Neural crest cell (in vitro differentiated cells): ENCODE results near the gene FGF2. TPM values are rescaled to one million over a fixed set of nuclear protein-coding genes. Genes with fewer than 3 reads are reported as not detected.

ENCODE experiments used
- DNase-seq: peaks from one replicate; pipeline ENCODE4 v3.0.0; 2021; ENCODE audit warnings: low read depth, mixed read lengths, low spot score
- H3K27ac Mint-ChIP-seq: one replicate; pipeline ENCODE4 v1.8.0; 2021; ENCODE audit warnings: mild to moderate bottlenecking, mixed read lengths; ENCODE audit not compliant: unreplicated experiment
- H3K27me3 Mint-ChIP-seq: 2 replicates; pipeline ENCODE4 v1.8.0; 2021; ENCODE audit warnings: low read depth, mild to moderate bottlenecking, mixed read lengths
- H3K36me3 Mint-ChIP-seq: 2 replicates; pipeline ENCODE4 v1.8.0; 2021; ENCODE audit warnings: low read depth, mild to moderate bottlenecking, mixed read lengths
- H3K4me1 Mint-ChIP-seq: 2 replicates; pipeline ENCODE4 v1.8.0; 2021; ENCODE audit warnings: mixed read lengths
- H3K4me3 Mint-ChIP-seq: one replicate; pipeline ENCODE4 v1.8.0; 2021; ENCODE audit warnings: mild to moderate bottlenecking, mixed read lengths
- H3K9me3 Mint-ChIP-seq: 2 replicates; pipeline ENCODE4 v1.8.0; 2021; ENCODE audit warnings: mixed read lengths
- total RNA-seq: library from RNA; stranded (reverse); gene quantifications from 2 replicates; pipeline ENCODE4 v1.2.1, GENCODE V29; 2021
- TF ChIP-seq, protein P1 (sequence below): fragments of 200-600 bp; sonication (generic); conservative IDR thresholded peaks from 2 replicates; pipeline ENCODE4 v1.5.0; 2021; ENCODE audit warnings: antibody characterized with exemption, mild to moderate bottlenecking

FGF2 gene
- total RNA-seq, 1 donor from 2014 or later: 14.6 TPM

DNA sequence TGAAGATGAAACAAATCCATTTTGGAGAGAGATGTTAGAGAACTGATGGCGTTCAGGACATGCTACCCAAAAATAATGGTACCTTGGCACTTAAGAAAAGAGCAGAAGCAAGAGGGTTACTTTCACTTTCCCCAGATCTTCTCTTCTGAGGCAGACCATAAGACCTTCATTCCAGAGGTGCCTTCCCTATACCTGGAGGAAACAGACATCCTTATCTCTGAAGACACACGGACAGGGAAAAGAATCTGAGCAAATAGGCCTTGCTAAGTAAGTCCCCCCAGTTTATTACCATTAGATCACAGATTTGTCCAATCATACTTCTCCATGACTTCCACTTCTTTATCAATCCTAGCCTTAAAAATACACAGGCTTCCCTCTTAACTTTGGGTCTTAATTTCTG is 2.0 kb upstream of the FGF2 start:
- TF ChIP-seq, protein P1, sequence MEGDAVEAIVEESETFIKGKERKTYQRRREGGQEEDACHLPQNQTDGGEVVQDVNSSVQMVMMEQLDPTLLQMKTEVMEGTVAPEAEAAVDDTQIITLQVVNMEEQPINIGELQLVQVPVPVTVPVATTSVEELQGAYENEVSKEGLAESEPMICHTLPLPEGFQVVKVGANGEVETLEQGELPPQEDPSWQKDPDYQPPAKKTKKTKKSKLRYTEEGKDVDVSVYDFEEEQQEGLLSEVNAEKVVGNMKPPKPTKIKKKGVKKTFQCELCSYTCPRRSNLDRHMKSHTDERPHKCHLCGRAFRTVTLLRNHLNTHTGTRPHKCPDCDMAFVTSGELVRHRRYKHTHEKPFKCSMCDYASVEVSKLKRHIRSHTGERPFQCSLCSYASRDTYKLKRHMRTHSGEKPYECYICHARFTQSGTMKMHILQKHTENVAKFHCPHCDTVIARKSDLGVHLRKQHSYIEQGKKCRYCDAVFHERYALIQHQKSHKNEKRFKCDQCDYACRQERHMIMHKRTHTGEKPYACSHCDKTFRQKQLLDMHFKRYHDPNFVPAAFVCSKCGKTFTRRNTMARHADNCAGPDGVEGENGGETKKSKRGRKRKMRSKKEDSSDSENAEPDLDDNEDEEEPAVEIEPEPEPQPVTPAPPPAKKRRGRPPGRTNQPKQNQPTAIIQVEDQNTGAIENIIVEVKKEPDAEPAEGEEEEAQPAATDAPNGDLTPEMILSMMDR: no peak
- DNase-seq: no peak
- Mint-ChIP-seq H3K4me1 (peaks cover 24% of the 10 kb centered on the region), H3K36me3 (no peaks in the 10 kb centered on the region), H3K27me3 (peaks cover 9% of the 10 kb centered on the region), H3K9me3 (no peaks in the 10 kb centered on the region), H3K4me3 (peak overlapping the region; percentile 85), H3K27ac (no peak overlapping the region)

DNA sequence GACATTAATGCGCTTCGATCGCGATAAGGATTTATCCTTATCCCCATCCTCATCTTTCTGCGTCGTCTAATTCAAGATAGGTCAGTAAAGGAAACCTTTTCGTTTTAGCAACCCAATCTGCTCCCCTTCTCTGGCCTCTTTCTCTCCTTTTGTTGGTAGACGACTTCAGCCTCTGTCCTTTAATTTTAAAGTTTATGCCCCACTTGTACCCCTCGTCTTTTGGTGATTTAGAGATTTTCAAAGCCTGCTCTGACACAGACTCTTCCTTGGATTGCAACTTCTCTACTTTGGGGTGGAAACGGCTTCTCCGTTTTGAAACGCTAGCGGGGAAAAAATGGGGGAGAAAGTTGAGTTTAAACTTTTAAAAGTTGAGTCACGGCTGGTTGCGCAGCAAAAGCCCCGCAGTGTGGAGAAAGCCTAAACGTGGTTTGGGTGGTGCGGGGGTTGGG is 528 bp upstream of the FGF2 start:
- Mint-ChIP-seq H3K27ac (peak overlapping the region; percentile 65), H3K27me3 (peaks cover 9% of the 10 kb centered on the region), H3K9me3 (no peaks in the 10 kb centered on the region), H3K4me3 (peak overlapping the region; percentile 81), H3K36me3 (no peaks in the 10 kb centered on the region), H3K4me1 (peaks cover 24% of the 10 kb centered on the region)
- TF ChIP-seq, protein P1: no peak
- no peak for DNase-seq

DNA sequence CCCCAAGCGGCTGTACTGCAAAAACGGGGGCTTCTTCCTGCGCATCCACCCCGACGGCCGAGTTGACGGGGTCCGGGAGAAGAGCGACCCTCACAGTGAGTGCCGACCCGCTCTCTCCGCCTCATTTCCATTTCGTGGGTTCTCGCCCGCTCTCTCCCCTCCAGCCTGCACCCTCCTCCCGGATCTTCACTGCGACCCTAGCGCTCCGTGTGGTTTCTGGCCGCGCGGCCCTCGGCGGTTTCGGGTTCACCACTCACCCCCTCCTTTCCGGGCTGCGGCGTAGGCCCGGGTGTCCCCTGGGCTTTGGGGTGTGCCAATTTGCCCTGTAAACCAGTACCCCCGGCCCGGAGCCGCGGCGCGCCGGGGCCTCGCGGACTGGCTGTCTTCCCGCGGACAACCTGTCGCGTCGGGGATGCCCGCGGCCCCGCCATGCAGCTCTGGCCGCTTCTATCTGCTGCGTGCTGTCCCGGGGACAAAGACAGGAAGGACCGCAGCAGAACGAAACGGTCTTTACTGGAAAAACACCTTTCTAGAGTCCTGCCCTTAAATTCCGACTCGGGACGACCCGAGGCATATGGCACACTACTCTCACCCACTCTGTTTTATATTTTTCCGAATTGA is 737 bp downstream of the FGF2 start:
- H3K27ac Mint-ChIP-seq: peak overlapping the region; percentile 79
- H3K9me3 Mint-ChIP-seq: no peaks in the 10 kb centered on the region
- H3K27me3 Mint-ChIP-seq: peaks cover 9% of the 10 kb centered on the region
- peaks cover 24% of the 10 kb centered on the region for H3K4me1 Mint-ChIP-seq
- peak; percentile 41 for DNase-seq
- no peaks in the 10 kb centered on the region for H3K36me3 Mint-ChIP-seq
- TF ChIP-seq, protein P1: no peak
- peak overlapping the region; percentile 89 for H3K4me3 Mint-ChIP-seq

DNA sequence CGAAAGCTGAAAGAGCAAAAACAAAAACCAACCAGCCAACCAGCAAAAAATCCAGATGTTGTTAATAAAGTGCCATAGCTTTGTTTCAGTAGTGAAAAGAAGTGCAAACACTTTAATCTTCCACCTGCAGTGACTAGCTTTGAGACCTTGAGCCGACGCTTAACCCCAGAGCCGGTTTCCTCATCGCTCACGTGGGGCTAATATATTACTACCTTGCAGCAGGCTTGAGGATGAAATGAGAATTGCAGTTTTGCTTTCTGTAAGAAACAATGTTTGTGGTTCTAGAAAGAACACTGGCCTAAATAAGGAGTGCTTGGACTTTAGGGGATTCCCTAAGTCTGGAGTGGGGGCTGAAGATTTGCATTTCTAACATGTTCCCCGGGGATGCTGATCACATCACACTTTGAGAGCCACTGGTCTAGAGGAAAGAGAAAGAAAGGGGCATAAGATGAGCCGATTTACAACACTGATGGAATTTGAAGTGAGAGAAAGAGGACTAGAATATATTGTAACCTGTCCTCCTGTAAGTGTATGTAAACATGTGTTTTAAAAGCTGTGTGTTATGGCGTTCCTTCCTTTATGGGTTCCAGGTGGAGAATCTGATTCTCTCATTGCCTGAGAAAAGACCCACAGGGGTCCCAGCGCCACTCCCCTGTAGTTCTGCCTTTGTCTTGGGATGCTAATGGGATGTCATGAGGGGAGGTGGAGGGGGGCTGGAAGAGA is 1.4 kb downstream of the FGF2 start:
- Mint-ChIP-seq H3K36me3 (no peaks in the 10 kb centered on the region), H3K4me1 (peaks cover 30% of the 10 kb centered on the region)
- DNase-seq: no peak

DNA sequence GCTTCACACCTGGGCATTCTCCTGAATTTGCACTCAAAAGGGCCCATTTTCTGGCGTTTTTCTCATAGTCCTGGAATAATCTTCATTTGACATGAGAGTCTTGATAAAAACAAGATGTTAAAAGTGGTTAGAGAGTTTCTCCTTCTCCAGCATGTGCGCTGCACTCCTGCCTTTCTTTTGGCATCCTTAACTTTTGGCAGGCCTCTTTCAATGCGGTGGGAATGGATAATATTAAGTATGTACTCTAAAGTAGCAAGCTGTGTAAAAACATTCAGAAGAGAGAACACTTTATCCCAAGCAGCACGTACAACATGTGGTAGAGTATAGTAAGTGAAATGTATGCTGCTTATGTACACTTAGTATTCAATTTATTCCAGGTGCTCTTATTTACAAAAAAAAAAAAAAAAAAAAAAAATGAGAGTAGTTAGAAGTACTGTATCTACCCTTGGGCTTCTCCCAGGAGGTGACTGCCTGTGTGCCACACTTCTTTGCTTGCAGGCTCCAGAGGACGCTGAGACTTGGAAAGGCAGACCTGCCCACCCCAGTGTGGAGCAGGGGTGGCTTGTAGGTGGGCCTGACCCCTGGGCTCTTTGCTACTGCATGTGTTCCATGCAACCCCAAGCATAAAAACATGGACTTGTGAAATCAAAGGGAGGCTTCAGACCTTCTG is 3.9 kb downstream of the FGF2 start:
- H3K4me3 Mint-ChIP-seq: no peak overlapping the region
- no peak for DNase-seq
- H3K4me1 Mint-ChIP-seq: peaks cover 30% of the 10 kb centered on the region
- H3K9me3 Mint-ChIP-seq: no peaks in the 10 kb centered on the region
- no peak overlapping the region for H3K27ac Mint-ChIP-seq
- TF ChIP-seq, protein P1: no peak
- H3K27me3 Mint-ChIP-seq: peaks cover 9% of the 10 kb centered on the region
- no peaks in the 10 kb centered on the region for H3K36me3 Mint-ChIP-seq

More for the DNA sequence above, 1.4 kb downstream of the FGF2 start:
- Mint-ChIP-seq H3K27me3 (peaks cover 9% of the 10 kb centered on the region), H3K4me3 (peak overlapping the region; percentile 89), H3K27ac (peak overlapping the region; percentile 79), H3K9me3 (no peaks in the 10 kb centered on the region)
- TF ChIP-seq, protein P1: peak; percentile 51
